ENCODE measurements around the gene NPPC.

DNA sequence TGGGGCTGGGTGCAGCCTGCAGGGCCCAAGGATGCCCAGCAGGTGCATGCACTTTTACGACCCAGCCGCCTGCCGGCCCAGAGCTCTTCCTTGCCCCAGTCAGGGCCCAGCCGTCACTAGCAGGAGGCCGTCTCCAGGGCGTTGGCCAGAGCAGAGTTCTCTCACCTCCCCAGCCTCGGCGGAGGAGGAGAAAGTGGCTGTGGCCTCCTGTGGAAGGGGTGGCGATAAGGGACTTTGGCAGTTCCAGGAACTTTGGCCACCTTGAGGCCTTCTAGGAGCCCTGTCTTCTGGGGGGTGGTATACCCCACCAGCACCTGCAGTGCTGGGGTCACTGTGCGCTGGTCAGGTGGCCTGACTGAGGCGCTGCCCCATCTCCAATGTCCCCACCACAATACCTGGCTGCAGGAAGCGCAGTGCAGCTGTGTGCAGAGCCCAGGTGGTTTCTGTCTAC is 22.0 kb downstream of the NPPC start:
- TF ChIP-seq, protein P1, sequence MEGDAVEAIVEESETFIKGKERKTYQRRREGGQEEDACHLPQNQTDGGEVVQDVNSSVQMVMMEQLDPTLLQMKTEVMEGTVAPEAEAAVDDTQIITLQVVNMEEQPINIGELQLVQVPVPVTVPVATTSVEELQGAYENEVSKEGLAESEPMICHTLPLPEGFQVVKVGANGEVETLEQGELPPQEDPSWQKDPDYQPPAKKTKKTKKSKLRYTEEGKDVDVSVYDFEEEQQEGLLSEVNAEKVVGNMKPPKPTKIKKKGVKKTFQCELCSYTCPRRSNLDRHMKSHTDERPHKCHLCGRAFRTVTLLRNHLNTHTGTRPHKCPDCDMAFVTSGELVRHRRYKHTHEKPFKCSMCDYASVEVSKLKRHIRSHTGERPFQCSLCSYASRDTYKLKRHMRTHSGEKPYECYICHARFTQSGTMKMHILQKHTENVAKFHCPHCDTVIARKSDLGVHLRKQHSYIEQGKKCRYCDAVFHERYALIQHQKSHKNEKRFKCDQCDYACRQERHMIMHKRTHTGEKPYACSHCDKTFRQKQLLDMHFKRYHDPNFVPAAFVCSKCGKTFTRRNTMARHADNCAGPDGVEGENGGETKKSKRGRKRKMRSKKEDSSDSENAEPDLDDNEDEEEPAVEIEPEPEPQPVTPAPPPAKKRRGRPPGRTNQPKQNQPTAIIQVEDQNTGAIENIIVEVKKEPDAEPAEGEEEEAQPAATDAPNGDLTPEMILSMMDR (conservative IDR thresholded peaks at IDR 0.05) = no peak
- no peak for TF ChIP-seq EZH2 (IDR thresholded peaks at IDR 0.05; ENCODE audit: low read depth)

Measured in PC-9 (cell line).